GM21515 (cell line): ENCODE results near the gene EEA1.

ENCODE experiments used
- ATAC-seq: cut with Tn5 transposase; IDR thresholded peaks from one replicate; pipeline ENCODE4 v1.9.1; 2021; ENCODE audit not compliant: unreplicated experiment

EEA1 gene

DNA sequence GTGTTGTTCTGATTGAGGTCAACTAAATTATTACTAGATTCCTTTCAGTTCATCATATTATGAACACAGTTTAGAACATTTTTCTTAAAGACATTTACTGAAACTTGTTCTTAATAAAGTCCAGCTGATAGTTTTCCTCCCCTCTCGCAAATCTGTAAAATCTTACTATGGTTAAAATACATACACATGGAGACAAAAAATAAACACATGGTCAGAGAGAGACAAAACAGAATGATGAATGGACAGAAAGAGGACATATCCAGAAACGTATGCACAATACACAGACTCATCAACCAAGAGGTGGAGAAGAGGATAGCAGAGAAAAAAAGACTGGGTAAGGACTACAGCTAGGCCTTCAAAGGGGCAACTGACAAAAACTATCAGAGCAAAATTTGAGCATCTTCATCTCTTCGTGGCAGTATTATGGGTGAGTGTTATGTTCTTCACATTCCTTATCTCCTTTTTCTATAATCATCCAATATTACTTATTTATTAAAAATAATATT lies 38.4 kb downstream of the EEA1 start:
- no peak for ATAC-seq

DNA sequence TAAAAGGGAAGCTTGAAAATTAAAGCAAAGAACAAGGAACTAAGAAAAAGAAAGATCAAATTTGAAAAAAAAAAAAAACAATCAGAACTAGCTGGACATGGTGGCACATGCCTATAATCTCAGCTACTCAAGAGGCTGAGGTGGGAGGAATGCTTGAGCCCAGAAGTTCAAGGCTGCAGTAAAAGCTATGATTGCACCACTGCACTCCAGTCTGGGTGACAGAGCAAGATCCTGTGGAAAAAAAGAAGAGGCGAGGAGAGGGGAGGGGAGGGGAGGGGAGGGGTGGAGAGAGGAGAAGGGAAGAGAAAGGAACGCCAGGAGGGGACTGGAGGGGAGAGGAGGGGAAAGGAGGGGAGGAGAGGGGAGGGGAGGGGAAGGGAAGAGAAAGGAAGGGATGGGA lies 43.0 kb downstream of the EEA1 start:
- ATAC-seq: no peak

DNA sequence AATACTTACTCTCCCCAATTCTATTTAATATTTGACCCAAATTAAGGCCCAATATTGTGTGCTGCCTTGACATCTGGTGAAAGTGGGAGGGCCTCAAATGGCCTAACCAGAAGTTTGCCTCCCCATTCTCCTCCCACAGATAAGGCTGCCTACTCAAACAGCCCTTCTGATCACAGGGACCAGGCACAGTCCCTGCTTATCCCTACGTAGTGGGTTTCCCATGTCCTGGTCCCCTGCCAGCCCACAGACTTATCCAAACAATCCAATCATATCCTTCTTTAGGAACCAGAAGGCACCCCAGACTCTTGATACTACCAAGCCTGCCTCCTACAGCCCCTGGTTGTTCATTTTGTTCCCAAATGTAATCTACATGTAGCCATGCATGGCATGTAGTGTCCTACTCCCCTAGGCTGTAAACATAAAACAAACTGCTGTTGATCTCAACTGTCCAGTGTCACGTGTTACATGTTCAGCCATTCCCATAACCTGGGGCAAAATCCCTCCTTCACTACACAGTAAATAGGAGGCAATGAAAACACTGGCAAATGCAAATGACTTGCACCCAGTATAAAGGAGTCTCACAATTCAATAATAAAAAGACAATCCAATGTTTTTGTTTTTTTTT lies 49.3 kb downstream of the EEA1 start:
- no peak for ATAC-seq

DNA sequence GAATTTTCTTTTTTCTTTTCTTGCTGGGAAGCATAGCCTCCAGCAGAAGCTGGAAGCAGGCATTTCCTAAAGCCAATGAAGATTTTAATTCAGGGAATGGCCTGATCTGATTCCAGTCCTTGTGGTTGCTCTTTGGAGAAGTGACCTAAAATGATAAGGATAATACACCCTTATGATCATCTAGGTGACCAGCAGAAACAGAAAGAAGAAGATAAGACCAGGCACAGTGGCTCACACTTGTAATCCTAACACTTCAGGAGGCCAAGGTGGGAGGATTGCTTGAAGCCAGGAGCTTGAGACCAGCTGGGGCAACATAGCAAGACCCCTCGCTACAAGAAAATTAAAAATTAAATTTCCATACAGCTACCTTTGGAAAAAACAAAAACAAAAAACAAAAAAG lies 51.2 kb downstream of the EEA1 start:
- ATAC-seq: no peak

DNA sequence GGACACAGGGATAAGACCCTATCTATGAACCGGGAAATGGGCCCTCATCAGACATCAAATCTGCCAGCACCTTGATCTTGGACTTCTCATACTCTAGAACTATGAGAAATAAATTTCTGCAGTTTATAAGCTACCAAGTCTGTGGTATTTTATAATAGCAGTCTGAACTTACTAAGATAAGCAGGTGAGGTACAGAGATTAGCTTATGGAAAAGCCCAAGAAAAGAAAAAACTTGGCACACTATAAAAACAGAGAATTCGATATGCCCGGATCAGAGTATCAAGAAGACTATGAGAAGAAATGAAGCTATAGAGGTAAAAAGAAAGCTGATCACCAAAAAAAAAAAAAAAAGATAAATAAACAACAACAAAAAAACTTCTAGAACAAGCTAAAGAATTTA lies 52.6 kb downstream of the EEA1 start:
- no peak for ATAC-seq

DNA sequence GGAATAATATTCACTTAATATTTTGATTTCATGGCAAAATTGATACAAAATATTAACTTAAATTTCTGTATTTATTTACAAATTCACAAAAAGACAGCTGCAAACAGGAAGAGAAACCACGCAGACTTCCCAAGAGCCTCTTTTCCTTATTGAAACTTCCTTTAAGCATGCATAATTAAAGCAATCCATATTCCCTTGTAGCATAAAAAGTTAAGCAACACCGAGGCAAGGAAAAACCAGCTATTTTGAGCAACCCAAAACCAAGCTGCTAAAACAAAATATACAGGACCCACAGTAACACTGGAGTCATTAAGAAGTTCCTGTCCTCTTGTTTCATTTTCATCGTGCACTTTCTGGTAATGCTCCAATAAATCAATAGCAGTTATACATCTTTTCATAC lies 58.0 kb downstream of the EEA1 start:
- ATAC-seq: no peak

DNA sequence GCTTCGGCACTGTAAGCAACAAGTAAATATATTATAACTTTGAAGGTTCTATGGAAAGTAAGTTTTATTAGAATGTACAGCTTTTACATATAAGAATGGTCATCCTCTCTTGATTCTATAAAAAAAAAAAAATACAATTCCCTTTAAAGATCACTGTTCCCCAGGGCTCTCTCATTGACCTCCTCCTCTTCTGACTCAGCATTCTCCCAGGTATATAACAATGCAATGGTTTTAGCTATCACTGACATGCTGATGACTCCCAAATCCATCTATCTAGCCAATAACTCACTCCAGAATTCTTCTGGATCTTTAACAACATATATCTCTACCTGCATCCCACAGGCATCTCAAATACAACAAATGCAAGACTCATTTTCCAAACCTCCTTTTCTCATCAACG lies 62.7 kb downstream of the EEA1 start:
- no peak for ATAC-seq

DNA sequence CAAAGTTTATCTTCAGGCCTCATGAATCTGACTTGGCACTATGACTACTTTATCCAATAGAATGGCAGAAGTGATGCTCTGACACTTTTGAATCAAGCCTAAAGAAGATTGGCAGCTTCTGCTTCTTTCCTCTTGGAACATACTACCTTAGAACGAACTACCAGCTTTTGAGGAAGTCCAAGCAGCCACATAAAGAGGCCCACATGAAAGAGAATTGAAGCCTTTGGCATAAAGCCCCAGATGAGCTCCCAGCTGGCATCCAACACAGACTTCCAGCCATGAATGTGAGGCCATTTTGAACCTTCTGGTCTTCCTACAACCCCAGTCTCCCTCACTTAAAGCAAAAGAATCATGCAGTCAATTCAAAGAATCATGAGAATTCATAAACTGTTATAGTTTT lies 65.8 kb downstream of the EEA1 start:
- no peak for ATAC-seq

DNA sequence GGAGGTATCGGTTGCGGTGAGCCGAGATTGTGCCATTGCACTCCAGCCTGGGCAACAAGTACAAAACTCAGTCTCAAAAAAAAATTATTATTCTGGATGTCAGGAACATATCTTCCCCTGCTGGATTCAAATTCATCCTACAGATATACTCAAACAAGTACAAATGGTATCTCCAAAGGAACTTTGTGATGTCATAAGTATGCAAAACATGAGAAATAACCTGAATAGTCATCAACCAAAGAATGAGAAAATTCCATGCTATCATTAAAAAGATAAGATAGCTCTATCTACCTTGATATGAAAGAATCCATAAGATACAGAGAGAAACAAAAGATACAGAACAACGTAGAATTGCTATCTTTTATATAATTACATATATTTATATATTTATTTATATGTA lies 67.7 kb downstream of the EEA1 start:
- no peak for ATAC-seq

DNA sequence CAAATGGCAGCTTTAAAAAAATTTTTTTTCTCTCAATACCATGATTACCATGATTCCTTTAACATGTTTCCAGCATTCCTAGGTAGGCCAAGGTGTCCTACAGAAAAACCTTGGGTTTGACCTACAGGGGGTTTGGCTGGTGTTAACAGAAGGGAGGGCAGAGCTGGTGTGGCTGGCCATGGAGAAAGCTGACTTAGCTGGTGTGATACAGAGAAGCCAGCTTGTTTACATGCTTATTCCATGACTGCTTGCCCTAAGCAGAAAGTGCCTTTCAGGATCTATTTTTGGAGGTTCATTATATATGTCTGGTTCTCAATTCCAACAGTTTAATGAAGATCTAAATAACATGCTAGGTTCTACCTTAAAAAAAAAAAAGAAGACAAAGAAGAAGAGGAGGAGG lies 68.6 kb downstream of the EEA1 start:
- no peak for ATAC-seq

DNA sequence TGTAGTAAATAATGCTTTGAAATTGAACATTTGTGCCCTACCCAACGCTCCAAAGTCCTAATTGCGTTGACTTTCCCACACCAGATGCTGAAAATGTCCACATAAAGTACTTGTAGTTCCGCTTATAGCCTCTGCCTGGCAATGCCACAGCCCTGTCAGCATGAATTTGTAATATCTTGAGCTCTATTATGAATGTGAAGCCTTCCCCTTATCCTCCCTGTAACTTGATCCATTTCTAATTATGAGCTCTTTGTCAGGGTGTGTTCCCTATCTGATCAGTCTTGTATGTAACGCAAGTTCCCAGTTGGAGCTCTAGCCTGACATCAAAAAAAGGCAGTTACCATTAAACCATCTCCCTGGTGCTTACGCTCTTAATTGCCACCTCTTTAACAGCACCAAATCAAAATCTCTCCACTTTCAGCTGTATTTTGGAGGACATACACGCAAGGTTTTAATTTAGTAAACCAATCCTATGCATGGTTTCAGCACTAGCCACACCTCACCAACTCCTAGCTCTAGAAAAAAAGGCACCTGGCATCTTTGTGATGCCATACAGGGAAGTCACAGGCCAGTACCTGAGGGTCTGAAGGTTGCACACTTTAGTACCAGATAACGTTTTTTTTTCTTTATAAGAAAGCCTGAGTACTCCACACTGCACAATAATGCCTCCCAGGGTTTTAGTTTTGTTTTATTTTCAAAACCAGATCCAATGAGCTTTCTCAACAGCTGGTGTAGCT lies 69.3 kb downstream of the EEA1 start:
- ATAC-seq: no peak

DNA sequence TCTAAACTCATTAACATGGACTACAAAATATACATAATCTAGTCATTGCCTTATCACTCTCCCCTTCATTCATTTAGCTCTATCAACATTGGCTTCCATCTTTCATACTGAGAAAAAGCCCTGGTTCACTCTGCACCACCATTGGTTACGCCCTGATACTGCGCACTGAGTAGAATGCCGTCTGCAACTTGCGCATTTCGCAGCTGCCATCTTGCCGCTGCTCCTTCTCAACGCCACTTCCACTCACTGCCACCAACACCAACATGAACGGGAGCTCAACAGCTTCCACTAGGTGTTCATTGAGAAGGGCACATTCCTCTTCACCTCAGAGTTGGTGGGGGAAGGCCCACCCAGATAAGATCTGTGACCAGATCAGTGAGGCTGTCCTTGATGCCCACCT lies 71.3 kb downstream of the EEA1 start:
- ATAC-seq: no peak

DNA sequence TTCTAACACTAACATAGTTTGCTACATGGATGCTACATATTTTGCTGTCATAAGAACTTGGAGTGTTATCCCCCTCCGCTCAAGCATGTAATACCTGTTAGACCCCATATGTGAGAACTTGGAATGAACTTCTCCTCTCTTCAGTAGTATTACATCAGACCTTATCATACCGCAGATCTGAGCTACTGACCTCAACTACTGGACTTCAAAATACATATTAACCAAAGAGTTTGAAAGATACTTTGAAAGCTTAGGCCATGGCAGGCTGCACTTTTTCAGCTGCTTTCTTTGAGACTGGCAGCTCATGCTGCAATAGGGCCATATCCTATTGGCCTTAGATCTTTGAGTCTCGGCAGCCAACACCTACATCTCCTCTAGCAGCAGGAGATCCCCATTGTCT lies 74.8 kb downstream of the EEA1 start:
- ATAC-seq: no peak

DNA sequence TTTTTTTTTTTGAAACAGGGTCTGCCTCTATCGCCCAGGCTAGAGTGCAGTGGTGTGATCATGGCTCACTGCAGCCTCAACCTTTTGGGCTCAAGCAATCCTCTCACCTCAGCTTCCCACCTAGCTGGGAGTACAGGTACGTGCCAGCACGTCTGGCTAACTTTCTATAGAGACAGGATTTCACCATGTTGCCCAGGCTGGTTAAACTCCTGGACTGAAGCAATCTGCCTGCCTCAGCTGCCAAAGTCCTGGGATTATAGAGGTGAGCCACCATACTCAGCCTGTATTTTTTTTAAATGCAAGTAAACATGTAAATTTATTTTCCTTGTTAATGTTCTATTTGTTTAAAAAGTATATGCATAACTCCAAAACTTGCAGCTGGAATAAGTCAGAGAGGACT lies 80.4 kb downstream of the EEA1 start:
- no peak for ATAC-seq

DNA sequence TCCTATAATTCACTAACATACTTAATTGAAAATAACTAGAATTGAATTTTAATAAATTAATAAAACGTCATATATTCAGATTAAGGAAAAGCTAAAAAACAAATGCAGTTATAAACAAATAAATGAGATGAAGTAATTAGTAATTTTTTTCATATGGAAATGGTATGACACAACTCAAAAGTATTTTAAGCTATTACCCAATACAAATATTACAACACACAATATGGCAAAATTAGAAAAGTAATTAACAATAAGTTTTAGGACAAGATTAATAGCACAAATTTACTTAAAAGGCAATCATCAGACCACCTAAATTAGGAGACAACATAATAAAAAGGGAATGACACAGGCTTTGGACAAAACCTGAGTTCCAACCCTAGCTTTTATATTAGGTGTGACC lies 81.7 kb downstream of the EEA1 start:
- no peak for ATAC-seq

DNA sequence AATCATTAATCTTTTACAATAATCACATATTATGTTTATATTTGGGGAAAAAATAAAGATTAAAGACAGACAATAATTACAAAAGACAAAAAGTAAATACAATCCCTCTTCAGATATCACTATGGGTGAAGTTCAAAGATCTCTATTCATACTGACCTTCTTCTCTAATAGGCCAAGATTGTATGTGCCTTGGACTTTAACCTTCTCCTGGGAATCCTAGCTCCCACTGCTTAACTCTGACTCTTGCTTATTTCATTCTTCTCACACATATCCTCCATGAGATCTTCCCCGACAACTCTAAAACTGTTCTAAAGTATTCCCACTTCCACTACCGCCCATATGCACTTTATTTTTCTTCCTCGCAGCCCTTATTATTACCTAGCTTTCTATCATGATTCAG lies 83.8 kb downstream of the EEA1 start:
- no peak for ATAC-seq

DNA sequence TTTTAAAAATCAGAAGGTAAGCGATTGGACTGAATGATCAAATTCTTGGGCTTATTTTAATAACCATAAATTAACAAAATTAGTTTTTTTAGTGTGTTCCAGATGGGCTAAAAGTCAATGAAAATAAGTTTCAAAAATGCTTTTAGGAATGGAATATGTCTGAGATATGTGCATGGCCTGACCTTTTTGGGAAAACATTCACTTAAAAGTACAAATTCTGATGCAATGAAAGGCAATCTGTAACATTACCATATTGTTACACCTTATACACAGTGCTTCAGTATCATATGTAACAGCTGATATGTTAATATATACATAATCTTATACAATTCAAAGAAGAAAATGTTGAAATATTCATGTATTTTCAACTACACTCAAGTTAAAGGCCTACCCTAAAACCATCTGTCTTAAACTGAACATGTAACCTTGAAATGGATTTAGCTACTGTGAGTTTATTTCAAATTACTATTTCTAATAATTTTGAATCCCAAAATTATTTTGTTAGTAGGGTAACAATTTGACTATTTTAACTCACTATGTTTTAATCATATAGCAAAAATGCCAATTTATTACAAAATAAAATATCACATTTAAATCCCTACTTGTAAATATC lies 84.8 kb downstream of the EEA1 start:
- ATAC-seq: no peak

DNA sequence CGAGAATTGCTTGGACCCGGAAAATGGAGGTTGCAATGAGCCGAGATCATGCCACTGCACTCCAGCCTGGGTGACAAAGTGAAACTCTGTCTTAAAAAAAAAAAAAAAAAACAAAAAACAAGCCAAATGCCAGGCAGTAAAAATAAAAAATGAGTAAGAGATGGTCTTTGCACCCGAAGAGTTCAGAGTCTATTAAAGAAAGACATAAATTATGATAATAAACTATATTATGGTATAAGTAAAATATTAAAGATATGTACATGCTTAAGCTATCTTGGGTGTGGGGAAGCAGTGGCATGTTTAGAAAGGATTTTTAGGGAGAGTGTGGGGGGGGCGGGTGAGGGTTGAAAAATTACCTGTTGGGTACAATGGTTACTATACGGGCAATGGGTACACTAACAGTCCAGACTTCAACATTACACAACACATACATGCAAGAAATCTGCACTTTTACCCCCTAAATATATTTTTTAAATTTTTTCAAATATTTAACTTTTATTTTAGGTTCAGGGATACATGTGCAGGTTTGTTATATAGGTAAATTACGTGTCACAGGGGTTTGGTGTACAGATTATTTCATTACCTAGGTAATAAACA lies 99.3 kb downstream of the EEA1 start:
- ATAC-seq: no peak

DNA sequence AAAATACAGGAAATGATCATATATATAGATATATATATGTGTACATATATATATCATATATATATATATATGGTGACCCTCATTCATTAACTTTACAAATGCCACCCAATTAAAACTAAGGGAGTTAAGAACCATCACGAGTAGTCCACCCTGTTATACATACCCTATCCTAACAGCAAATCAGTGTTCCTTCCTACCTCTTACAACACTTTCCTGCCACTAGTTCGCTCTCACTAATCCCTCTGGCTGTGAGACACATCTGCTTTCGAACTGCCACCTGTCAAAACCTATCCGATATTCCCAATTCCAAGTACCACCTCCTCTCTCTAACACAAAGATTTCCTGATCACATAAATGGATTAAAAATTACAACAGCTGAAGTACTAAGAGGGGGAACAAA lies 100.5 kb downstream of the EEA1 start:
- no peak for ATAC-seq

DNA sequence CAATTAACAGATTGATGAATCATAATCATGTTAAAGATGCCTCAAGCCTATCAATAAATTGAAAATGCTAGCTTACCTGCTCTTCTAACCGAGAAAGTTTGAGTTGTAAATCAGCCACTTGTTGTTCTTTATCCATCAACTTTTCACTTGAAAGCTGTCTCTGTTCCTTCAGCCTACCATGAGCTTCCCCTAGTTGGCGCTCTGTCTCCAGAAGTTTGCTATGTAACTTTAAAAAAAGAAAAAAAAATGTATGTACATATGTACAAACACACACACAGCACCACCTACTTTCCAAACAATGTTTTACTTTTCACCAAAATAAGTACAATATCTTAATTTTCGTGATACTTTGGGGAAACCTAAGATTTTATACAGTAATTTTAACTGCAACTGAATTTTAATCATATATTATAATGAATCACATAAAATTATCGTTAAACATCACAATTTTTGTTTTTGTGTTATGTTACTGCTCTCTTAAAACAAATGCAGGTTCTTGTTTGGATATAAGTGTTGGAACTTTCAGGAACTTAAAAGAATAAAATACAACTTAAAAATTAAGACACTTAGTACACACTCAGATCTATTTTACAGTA lies 101.2 kb downstream of the EEA1 start:
- ATAC-seq: no peak

DNA sequence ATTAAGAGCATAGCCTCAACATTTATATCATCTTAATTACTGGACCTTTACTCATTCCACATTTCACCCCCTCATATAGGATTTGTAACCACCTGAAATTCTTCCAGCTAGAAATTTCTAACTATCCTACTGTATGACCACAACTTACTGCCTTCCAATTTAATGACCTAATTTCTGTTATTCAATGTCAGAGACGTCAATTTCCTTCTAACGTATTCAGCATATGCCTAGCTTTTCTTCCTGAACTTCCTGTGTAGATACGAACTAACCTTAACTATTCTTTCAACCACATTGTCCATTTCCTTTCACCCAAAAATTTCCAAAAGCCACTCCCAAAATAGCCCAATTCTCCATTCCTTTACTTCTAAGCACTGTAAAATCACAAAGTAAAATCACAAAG lies 108.0 kb downstream of the EEA1 start:
- ATAC-seq: no peak

DNA sequence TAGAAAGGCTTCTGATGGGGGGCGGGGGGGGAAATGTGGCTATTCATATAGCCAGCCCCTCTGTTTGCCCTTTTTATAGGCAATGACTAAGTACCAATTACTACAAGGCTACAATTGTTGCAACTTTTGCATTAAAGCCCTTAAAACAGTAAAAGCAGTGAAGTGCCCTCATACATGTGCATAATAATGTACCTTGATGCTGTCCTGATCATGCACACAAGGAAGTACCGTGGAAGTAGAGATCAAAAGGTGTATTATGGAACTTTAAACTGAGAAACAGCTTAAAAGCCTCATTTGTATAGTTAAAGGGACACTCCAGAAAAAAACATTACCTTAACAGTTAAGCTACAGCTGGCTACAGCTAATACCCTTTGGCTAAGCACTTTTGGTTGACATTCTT lies 114.5 kb downstream of the EEA1 start:
- no peak for ATAC-seq
